PC-9 (cell line): ENCODE measurements around the gene SYNE1.

ENCODE experiments used
- EZH2 ChIP-seq: fragments of 200-600 bp; sonication (generic); IDR thresholded peaks from 2 replicates; pipeline ENCODE4 v1.8.0; 2017; ENCODE audit warnings: antibody characterized with exemption, low read depth
- TF ChIP-seq, protein P1 (sequence below): fragments of 200-600 bp; sonication (generic); conservative IDR thresholded peaks from 2 replicates; pipeline ENCODE4 v1.6.1; 2017; ENCODE audit warnings: mixed run types, antibody characterized with exemption, mild to moderate bottlenecking, moderate library complexity

DNA sequence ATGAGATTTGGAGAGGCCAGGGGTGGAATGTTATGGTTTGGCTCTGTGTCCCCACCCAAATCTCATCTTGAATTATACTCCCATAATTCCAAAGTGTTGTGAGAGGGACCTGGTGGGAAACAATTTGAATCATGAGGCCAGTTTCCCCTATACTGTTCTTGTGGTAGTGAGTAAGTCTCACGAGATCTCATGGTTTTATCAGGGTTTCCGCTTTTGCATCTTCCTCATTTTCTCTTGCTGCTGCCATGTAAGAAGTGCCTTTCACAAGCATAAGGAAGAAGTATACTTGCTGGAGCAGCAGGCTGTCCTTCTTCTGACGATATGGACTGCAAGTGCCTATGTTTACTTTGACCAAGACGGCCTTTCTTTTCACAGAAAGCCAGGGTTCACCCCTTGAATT lies 559.2 kb downstream of the SYNE1 start:
- no peak for TF ChIP-seq EZH2
- TF ChIP-seq, protein P1, sequence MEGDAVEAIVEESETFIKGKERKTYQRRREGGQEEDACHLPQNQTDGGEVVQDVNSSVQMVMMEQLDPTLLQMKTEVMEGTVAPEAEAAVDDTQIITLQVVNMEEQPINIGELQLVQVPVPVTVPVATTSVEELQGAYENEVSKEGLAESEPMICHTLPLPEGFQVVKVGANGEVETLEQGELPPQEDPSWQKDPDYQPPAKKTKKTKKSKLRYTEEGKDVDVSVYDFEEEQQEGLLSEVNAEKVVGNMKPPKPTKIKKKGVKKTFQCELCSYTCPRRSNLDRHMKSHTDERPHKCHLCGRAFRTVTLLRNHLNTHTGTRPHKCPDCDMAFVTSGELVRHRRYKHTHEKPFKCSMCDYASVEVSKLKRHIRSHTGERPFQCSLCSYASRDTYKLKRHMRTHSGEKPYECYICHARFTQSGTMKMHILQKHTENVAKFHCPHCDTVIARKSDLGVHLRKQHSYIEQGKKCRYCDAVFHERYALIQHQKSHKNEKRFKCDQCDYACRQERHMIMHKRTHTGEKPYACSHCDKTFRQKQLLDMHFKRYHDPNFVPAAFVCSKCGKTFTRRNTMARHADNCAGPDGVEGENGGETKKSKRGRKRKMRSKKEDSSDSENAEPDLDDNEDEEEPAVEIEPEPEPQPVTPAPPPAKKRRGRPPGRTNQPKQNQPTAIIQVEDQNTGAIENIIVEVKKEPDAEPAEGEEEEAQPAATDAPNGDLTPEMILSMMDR, result no peak
